Loucy (cell line): Measurements from ENCODE around the gene GET4.

Experiments used
- H2AFZ ChIP-seq: fragments of 200-600 bp; sonication (generic); 2 replicates; pipeline ENCODE4 v1.6.0; 2016; ENCODE audit warnings: antibody characterized with exemption, mild to moderate bottlenecking, low read length, moderate library complexity
- H3F3A ChIP-seq: fragments of 200-600 bp; 2 replicates; pipeline ENCODE4 v1.6.0; 2016; ENCODE audit warnings: antibody characterized with exemption, low read depth, mild to moderate bottlenecking
- H3K27me3 ChIP-seq: fragments of 200-600 bp; sonication (generic); 2 replicates; pipeline ENCODE4 v1.6.1; 2014; ENCODE audit warnings: low read length, mild to moderate bottlenecking; ENCODE audit not compliant: insufficient read depth, poor library complexity, severe bottlenecking
- H3K36me3 ChIP-seq: fragments of 200-600 bp; sonication (generic); 2 replicates; pipeline ENCODE4 v1.6.1; 2016; ENCODE audit warnings: low read length; ENCODE audit not compliant: insufficient read depth
- H3K4me1 ChIP-seq: fragments of 200-600 bp; sonication (generic); 2 replicates; pipeline ENCODE4 v1.5.1; 2014; ENCODE audit warnings: low read length, mild to moderate bottlenecking; ENCODE audit not compliant: insufficient read depth, poor library complexity, severe bottlenecking
- H3K4me2 ChIP-seq: fragments of 200-600 bp; sonication (generic); 2 replicates; pipeline ENCODE4 v1.6.0; 2014; ENCODE audit warnings: antibody characterized with exemption, low read length, low read depth, mild to moderate bottlenecking; ENCODE audit not compliant: poor library complexity, severe bottlenecking
- H3K4me3 ChIP-seq: fragments of 200-600 bp; sonication (generic); 2 replicates; pipeline ENCODE4 v1.5.1; 2014; ENCODE audit warnings: low read length, mild to moderate bottlenecking, mixed read lengths; ENCODE audit not compliant: poor library complexity, severe bottlenecking
- H3K79me2 ChIP-seq: fragments of 200-600 bp; sonication (generic); 2 replicates; pipeline ENCODE4 v1.6.1; 2014; ENCODE audit warnings: low read length; ENCODE audit not compliant: insufficient read depth
- H3K9ac ChIP-seq: fragments of 200-600 bp; sonication (generic); 2 replicates; pipeline ENCODE4 v1.6.0; 2014; ENCODE audit warnings: mild to moderate bottlenecking, low read depth, low read length, moderate library complexity; ENCODE audit not compliant: poor library complexity, severe bottlenecking
- H3K9me2 ChIP-seq: fragments of 200-600 bp; sonication (generic); replicated peaks from 2 replicates; pipeline ENCODE4 v1.6.1; 2016; ENCODE audit warnings: low read depth, low read length, mixed read lengths
- H3K9me3 ChIP-seq: fragments of 200-600 bp; sonication (generic); 2 replicates; pipeline ENCODE4 v1.6.1; 2014; ENCODE audit warnings: mild to moderate bottlenecking, antibody characterized with exemption, low read length, low read depth; ENCODE audit not compliant: insufficient read depth
- H4K20me1 ChIP-seq: fragments of 200-600 bp; sonication (generic); 2 replicates; pipeline ENCODE4 v1.6.0; 2014; ENCODE audit warnings: antibody characterized with exemption, low read length, mild to moderate bottlenecking; ENCODE audit not compliant: insufficient read depth, poor library complexity, severe bottlenecking
- CTCF ChIP-seq: fragments of 200-600 bp; sonication (generic); conservative IDR thresholded peaks from 2 replicates; pipeline ENCODE4 v1.5.1; 2014; ENCODE audit warnings: mild to moderate bottlenecking, antibody characterized with exemption, low read length
- EZH2phosphoT487 ChIP-seq: fragments of 200-600 bp; IDR thresholded peaks from 2 replicates; pipeline ENCODE4 v1.6.1; 2018; ENCODE audit warnings: antibody characterized with exemption, mild to moderate bottlenecking, moderate library complexity, borderline replicate concordance

Gene GET4

DNA sequence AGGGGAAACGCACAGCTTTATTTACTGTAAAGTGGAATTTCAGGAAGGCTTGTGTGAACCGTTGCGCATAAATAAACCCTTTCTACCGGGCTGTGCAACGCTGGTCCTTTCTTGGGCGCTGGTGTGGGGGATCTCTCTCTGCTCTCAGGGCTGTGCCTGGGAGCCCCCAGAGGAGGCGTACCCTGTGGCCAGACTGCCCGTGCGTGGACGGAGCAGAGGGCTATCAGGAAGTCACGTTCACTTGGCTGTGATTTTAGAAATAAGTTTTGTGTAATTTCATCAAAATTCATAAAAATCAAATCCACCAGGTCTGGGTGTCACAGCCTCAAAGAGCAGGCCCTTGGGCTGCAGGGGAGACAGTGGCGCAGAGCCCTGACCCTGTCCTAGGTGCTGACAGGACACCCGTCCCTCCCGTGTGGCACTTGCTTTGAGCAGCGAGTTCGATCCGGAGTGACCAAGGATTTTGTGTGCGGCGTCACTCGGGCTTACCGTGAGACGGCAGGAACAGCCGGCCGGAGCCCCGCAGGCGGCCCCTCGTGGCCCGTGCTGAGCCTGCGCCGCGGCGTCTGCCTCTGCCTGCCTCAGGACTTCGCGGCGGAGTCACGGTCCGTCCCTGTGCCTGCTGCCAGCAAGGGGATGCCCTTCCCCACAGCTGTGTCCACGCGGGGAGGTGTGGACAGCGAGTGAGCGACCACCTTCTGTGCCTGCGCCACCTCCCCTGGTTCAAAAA is 20.2 kb downstream of the GET4 start:
- Histone ChIP-seq H3K4me2 (no peak overlapping the region), H3K4me3 (no peak overlapping the region), H3K9ac (no peak overlapping the region), H3K9me3 (no peaks in the 10 kb centered on the region), H3K27me3 (no peaks in the 10 kb centered on the region), H3F3A (no peaks in the 10 kb centered on the region), H3K79me2 (no peaks in the 10 kb centered on the region), H2AFZ (no peak overlapping the region), H3K36me3 (peaks cover 55% of the 10 kb centered on the region; the same call in 1 of the 2 replicates), H3K9me2 (no peaks in the 10 kb centered on the region), H4K20me1 (no peaks in the 10 kb centered on the region), H3K4me1 (no peaks in the 10 kb centered on the region)
- TF ChIP-seq EZH2phosphoT487 (no peak), CTCF (no peak)

GRCh38 chr7:897086-897485 is 20.7 kb downstream of the GET4 start:
- Histone ChIP-seq H2AFZ (no peak overlapping the region), H3K27me3 (no peaks in the 10 kb centered on the region), H3K9ac (no peak overlapping the region), H3K36me3 (peaks cover 49% of the 10 kb centered on the region; the same call in 1 of the 2 replicates), H3K9me3 (no peaks in the 10 kb centered on the region), H4K20me1 (no peaks in the 10 kb centered on the region), H3K4me2 (no peak overlapping the region), H3K4me1 (no peaks in the 10 kb centered on the region), H3F3A (no peaks in the 10 kb centered on the region), H3K4me3 (no peak overlapping the region), H3K79me2 (no peaks in the 10 kb centered on the region), H3K9me2 (no peaks in the 10 kb centered on the region)
- TF ChIP-seq EZH2phosphoT487 (no peak), CTCF (no peak)

DNA sequence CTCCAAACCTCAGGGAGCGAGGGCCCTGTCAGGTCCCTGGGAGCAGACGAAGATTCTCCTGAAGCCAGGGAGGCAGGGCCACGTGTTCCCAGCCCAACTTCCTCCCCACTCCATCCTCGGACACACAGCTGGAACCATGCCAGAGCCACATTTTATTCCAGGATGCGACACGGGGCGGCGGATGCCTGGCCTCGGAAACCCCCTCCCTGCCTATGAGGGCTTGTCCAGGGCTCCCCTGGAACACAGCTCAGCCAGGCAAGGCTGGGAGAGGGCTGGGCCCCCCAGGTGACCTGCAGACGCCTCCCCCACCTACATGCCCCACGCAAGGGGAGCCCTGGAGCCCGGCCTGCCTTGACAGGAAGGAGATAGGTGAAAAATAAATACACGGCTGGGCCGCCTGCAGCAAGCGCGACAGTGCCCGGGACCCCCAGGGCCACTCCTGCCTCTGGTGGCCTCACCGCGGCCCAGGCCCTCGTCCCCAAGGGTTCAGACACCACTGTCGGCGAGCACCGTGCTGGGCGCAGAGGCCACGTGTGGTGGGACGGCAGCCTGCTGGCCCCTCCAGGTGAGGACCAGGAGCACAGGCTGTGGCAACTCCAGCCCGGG is 21.5 kb downstream of the GET4 start:
- Histone ChIP-seq H3K9ac (no peak overlapping the region), H3K4me1 (no peaks in the 10 kb centered on the region), H3K27me3 (no peaks in the 10 kb centered on the region), H2AFZ (no peak overlapping the region), H3K4me2 (no peak overlapping the region), H3K79me2 (no peaks in the 10 kb centered on the region), H3K4me3 (no peak overlapping the region), H3K9me3 (no peaks in the 10 kb centered on the region), H3K36me3 (peaks cover 42% of the 10 kb centered on the region; the same call in 1 of the 2 replicates), H3K9me2 (no peaks in the 10 kb centered on the region), H4K20me1 (no peaks in the 10 kb centered on the region), H3F3A (no peaks in the 10 kb centered on the region)
- TF ChIP-seq EZH2phosphoT487 (no peak), CTCF (no peak)
